Mucosa of gallbladder (tissue), 1 donor: ENCODE results near the gene CUZD1. TPM values are rescaled to one million over a fixed set of nuclear protein-coding genes. Genes with fewer than 3 reads are reported as not detected.
"Not testable (repeated sequence)": the region's sequence is repeated elsewhere in the genome, so short reads cannot be mapped to it uniquely, and the experiment has no call there.

Experiments used
- DNase-seq: peaks from one replicate; pipeline ENCODE4 v3.0.0-alpha.2; 2020; ENCODE audit warnings: low spot score
- total RNA-seq: library from RNA; stranded (reverse); gene quantifications from one replicate; pipeline ENCODE4 v1.2.1, GENCODE V29; 2021
- donor health status: DM: no; HTN: no; CAD: no.

Gene CUZD1, protein sequence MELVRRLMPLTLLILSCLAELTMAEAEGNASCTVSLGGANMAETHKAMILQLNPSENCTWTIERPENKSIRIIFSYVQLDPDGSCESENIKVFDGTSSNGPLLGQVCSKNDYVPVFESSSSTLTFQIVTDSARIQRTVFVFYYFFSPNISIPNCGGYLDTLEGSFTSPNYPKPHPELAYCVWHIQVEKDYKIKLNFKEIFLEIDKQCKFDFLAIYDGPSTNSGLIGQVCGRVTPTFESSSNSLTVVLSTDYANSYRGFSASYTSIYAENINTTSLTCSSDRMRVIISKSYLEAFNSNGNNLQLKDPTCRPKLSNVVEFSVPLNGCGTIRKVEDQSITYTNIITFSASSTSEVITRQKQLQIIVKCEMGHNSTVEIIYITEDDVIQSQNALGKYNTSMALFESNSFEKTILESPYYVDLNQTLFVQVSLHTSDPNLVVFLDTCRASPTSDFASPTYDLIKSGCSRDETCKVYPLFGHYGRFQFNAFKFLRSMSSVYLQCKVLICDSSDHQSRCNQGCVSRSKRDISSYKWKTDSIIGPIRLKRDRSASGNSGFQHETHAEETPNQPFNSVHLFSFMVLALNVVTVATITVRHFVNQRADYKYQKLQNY
- 2.7 TPM for total RNA-seq

DNA sequence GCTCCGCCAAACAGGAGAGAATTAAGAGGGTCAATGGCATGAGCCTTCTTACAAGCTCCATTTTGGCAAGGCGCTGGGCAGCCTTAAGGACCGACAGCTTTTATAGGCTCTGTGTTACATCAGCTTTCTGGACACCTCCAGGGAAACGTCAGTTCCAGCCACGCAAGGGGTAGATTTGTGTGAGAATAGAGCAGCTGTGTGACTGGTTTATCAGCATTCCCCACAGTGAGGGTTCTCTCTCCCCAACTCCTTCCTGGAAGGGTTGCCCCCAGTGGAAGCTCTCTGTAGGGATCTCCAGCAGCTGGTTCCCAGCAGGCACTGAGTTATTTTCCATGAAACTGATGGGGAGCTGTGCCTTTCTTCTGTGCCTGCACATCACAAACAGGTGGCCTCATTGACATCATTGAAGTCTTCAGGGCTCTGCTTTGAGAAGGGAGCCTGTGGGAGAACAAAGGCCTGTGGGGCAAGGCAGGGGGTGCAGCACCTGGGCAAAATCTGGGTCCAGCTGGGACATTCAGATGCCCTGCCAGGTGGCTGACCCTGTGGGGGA is at the start of gene CUZD1:
TSS of gene CUZD1 (minus strand) at position 75 of the 550 bp plus-strand sequence. CDS start at position 61, 14 bp downstream.
- DNase-seq: no peak

DNA sequence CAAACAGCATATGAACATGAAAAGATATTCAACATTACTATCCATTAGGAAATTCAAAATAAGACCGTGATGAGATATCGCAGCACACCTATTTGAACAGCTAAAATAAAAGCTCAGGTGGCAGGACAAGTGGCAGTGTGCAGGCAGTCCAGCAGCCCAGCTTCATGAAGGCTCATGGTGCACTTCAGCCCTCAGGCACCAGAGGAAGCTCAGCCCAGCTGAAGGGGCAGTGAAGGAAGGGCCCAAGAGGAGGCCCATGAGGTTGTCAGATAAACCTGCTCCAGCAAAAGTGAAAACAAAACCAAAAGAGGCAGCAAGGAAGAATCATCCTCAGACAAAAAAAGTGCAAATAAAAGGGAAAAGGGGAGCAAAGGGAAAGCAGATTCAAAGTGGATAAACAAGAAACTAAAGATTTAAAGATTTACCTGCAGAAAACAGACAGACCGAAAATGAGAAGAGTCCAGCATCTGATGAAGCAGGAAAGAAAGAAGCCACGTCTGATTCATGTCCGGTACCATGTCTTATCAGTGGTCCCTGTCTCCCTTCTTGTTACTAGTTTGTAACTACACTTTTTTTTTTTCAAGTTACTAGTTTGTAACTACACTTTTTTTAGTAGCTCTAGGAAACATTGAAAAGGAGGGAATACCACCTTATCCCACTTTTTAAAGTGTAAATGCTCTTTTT is 48.7 kb upstream of the CUZD1 start:
- DNase-seq: no peak

DNA sequence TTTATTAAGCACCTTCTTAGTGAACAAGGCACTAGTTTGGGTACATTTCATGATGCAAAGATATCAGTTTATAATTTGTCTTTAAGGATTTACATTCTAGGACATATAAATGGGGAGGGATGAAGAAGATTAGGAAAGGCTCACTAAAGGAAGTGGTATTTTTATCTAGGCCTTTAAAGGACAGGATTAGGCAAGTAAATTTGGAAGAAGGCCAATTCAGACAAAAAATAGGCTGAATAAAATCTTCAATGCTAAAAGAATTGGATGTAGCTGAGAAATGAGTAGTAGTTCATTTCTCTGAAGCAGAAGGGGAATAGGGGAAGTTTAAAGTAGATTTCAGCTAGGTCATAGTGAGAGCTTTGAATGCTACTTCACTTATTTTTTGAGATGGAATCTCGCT is 38.5 kb upstream of the CUZD1 start:
- no peak for DNase-seq

DNA sequence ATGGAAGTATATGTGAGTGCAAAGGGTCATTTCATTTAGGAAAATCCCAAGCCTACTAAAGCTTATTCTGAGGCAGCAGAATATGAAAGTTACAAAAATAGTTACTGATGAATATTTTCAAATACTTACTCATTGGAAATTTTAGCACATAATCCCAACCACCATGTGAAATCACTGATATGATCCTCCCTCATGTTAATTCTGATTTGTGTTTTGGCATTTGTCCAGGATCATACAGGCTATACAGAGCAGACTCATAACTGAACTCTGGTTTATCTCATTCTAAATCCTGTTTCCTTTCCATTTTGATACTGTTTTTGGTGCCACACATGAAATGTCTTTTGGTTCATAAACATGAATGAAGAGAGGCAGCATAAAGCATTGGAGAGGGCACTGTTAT is 37.1 kb upstream of the CUZD1 start:
- no peak for DNase-seq

DNA sequence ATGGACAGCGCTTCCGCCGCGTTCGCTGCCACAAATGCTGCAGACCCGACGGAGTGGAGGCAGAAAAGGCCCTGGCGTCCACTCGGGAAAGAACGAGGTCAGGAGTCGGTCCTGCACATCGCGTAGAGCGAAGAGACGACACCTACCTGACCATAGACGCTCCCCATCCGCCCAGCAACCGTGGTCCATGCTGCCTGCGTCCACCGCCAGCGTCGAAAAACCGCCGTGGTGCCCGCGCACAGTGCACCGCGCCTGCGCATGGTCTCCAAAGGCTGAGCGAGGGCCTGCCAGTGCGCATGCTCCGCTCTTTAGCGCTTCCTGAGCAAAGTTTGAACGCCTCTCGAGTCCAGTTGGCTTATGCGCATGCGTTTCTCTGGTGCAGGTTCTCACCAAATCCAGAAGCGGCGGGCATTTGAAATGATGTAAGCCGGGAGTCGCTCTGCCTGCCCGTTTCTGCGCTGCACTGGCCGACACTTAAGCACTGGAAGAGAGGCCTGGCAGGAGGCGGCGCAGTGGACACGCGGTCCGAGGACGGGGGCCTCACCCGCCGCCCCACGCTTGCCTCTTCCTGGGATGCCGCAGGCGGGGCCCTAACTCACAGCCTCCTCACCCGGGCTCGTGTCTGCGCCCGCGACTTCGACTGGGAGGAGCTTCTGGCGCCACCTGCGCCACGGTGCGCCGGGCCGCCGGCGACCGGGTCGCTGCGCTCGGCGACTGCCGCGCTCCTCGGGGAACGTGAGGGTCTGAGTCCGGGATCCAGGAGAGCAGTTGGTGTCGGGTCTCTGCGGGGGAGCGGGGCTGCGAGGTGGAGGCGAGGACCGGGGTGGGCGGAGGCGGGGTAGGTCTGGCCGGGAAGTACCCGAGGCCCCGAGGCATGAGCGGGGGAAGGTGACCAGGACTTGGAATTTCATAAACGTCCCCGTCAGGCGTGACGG is 33.9 kb upstream of the CUZD1 start, which contains the start of gene FAM24B:
TSS of gene FAM24B (minus strand) at position 243 of the 935 bp plus-strand sequence. CDS start 29,066 bp downstream, outside the sequence.
- DNase-seq: peak; percentile 98

DNA sequence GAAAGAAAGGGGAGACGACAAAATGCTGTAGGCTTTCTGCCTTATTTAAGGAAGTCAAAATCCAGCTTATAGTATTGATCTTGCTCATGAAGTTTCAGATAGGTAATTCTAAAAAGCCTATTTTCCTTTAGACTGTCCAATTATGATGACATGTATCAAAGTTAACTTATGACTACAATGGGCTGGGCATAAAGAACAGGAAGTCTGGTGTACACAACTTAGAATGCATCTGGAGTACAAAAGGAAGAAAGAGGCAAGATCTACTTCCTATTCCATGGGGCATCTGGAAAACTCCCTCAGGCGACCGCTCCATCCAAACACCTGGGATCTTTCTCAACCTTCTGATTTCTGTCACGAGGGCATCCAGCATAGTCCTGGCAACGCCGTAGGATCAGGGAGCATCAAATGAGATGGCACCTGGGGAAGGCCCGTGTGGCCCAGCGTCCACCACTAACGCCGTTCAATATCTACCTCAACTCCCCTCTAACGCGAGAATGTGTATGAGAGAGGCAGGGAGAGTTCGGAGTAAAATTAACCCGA is 33.2 kb upstream of the CUZD1 start:
- DNase-seq: no peak

DNA sequence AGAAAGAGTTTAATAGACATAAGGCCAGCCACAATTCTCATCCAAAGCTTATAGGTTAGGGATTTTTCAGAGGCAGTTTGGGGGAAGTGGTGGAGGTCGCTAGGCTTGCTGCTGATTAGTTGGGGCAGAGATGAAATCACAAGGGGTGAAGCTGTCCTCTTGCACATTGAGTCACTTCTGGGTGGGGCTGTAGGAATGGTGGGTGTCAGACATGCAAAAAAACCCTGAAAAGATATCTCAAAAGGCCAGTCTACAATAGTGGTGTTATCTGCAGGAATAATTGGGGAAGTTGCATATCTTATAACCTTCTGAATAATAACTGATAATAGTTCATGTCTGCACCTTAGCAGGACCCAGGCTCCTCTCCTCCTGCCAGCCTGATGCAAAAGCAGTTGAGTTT is 31.6 kb upstream of the CUZD1 start:
- DNase-seq: no peak

DNA sequence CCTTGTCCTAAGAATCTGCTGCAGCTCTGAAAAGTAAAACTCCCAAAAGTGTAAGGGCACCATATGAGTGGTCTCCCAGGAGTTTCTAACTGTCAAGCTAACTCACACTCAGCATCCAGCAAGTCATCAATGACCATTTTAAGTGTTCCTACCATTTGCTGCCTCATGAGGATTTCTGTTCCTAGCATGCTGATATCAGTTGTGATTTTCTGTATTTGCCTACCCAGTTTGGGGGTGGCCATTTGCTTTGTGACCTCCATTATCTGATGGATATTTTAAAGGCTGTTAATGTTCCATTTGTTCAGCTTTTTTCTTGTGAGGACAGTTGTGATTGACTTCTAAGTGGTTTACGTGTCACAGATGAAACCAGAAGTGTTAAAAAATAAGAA is 30.8 kb upstream of the CUZD1 start:
- no peak for DNase-seq

DNA sequence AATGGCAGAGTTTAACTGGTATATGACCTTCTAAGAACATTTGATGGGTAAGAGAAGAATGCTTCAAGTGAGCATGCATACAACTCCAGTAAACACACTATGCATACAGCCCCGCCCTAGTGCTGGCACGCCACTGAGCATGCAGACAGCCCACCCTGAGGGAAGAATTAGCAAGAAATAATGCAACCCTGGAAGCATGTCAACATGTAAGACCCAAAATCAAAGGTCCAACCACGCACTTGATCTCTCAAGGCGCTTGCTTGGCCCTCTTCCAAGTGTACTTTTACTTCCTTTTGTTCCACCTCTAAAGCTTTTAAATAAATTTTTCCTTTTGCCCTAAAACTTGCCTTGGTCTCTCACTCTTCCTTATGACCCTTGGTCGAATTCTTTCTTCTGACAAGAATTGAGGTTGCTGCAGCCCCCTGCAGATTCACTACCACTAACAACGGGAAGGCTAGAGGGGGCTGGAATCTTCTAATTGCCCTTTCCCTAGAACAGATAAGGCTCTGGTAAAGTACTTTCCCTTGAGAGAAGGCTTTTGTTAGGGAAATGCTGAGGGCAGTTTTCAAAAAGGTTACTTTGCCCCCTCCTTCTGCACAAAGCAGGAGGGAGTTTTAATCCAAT is 30.3 kb upstream of the CUZD1 start:
- no peak for DNase-seq

DNA sequence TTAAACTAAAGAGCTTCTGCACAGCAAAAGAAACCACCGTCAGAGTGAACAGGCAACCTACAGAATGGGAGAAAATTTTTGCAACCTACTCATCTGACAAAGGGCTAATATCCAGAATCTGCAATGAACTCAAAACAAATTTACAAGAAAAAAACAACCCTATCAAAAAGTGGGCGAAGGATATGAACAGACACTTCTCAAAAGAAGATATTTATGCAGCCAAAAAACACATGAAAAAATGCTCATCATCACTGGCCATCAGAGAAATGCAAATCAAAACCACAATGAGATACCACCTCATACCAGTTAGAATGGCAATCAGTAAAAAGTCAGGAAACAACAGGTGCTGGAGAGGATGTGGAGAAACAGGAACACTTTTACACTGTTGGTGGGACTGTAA is 26.3 kb upstream of the CUZD1 start:
- DNase-seq: not testable (repeated sequence)

DNA sequence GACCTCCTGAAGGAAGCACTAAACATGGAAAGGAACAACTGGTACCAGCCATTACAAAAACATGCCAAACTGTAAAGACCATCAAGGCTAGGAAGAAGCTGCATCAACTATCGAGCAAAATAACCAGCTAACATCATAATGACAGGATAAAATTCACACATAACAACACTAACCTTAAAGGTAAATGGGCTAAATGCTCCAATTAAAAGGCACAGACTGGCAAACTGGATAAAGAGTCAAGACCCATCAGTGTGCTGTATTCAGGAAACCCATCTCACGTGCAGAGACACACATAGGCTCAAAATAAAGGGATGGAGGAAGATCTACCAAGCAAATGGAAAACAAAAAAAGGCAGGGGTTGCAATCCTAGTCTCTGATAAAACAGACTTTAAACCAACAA is 23.1 kb upstream of the CUZD1 start:
- not testable (repeated sequence) for DNase-seq

DNA sequence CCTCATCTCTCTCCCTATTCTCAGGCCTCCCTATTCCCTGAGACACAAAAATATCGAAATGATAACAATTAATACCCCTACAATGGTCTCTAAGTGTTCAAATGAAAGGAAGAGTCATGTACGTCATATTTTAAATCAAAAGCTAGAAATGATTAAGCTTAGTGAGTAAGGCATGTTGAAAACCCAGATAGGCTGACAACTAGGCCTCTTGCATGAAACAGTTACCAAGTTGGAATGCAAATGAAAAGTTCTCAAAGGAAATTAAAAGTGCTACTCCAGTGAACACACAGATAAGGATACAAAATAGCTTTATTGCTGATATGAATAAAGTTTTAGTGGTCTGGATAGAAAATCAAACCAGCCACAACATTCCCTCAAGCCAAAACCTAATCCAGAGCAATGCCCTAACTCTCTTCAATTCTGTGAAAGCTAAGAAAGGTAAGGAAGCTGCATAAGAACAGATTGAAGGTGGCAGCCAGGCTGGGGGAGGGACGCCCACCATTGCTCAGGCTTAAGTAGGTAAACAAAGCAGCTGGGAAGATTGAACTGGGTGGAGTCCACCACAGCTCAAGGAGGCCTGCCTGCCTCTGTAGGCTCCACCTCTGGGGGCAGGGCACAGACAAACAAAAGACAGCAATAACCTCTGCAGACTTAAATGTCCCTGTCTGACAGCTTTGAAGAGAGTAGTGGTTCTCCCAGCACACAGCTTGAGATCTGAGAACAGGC is 21.3 kb upstream of the CUZD1 start:
- DNase-seq: not testable (repeated sequence)

DNA sequence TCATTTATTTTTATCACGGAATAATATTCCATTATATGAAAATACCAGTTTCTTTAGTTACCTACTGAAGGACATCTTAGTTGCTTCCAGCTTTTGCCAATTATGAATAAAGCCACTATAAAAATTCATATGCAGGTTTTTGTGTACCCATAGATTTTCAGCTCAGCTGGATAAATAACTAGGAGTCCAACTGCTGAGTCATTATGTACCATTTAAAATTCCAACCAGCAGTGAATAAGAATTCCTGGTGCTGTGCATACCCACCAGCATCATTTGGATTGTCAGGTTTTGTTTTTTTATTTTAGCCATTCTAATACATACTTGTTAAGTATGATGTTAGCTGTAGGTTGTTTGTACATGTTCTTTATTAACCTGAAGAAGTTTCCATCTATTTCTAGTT is 19.2 kb upstream of the CUZD1 start:
- no peak for DNase-seq

DNA sequence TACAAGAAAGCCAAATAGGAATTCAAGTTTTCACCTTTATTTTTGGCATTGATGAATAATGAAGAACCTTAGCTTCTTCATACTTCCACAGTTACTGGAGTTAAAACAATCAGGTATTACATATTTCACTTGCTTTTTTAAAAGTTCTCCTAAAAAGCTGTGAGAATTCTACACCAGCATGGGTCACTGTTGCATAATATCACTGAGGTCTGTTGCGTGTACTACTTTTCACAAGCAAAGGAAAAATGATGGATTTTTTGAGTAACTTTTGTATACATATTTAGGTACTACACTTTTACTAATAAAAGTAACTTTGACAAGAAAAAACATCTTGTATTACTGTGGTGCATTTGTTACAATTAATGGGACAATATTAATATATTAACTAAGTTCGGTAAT is 18.5 kb upstream of the CUZD1 start:
- no peak for DNase-seq

DNA sequence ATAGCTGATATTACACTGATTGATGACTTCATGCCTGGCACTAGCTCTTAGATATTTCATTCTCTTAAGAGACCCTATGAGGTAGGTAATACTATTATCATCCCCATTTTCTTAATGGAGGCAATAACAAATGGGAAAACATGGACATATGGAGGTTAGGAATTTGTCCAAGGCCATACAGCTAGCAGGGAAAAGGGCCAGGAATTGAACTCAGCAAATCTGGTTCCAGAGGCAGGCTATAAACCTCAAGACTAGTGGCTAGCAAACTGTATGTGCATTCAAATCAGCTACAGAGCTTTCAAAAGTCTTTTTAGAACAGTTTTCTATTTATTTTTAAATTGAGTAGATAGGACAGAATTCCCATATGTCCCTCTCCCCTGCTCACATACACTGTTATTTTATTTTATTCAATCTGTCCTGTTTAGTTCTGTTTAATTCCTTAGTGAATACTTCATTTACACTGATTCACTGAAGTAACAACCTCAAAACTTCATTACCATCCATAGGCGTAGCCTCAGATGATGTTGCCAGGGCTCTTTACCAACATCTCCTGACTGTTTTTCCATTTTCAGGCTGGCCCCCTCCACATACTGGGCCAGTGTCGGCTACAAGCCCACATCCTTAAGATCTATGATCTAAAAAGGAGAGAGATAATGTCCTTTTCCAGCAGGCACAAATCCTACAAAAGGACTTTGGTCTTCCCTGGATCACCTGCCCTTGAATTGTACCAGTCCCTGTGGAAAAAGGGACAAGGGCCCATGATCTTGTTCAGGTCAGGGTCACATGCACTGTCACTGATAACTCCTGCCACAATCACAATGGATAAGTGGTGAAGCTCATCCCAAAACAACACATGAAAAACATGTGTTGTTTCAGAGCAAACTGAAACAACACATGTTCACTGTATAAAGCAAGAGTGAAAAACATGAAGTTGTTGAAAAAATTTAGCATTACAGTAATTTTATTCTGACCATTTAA is 17.8 kb upstream of the CUZD1 start:
- DNase-seq: no peak

DNA sequence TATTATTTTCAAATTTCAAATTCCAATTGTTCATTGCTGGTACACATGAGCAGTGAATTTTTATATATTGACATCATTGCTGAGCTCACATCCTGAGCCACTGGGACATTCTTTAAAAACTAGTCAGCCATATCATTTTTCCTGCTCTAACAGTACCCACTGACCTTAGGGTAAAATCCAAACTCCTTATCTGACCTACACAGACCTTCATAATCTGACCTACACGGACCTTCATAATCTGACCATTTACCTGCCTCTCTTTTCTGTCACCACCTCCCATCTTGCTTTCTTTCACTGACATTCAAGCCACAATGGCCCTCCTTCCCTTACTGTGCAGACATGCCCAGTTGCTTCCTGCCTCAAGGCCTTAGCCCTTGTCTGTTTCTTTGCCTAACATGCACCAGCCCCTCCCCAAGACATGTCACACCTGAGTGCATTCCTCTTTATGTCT is 16.1 kb upstream of the CUZD1 start:
- no peak for DNase-seq

DNA sequence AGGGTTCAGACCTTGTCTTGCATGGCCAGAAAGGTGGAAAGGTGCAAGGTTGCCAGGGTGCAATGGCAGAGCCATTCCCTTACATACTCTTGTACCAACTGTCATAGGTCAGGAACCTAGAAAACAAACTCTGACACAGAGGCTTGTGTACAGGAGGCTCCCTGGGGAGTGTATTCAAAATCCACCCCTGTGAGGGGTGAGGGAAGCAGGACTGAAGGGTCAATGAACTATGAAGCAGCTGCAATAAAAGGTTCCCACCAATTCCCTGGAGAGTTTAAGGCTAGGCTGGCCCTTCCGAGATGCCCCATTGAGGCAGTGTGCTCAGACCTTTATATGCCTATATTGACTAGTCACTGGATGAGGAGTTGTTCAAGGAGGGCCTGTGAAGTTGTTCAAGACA is 13.9 kb upstream of the CUZD1 start:
- no peak for DNase-seq

DNA sequence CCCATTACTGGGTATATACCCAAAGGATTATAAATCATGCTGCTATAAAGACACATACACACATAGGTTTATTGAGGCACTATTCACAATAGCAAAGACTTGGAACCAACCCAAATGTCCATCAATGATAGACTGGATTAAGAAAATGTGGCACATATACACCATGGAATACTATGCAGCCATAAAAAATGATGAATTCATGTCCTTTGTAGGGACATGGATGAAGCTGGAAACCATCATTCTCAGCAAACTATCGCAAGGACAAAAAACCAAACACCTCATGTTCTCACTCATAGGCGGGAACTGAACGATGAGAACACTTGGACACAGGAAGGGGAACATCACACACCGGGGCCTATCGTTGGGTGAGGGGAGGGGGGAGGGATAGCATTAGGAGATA is 12.4 kb upstream of the CUZD1 start:
- not testable (repeated sequence) for DNase-seq

DNA sequence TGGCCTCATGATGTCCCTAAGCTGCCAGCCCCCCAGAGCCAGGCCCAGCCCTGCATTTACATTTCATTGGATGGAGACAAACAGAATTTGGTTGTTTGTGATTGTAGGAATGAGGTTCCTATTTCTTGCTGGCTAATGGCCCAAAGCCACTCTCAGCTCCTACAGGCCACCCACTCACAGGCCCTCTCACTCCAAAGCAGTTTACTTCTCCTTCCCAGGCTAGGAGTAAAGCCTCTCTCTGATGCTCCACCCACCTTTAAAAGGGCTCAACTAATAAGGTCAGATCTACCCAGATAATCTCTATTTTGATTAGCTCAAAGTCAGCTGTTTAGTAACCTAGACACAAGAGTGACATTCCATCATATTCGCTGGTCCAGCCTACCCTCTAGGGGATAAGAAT is 11.2 kb upstream of the CUZD1 start:
- no peak for DNase-seq
